ENCODE measurements around the gene GARS1. TPM values are rescaled to one million over a fixed set of nuclear protein-coding genes. Genes with fewer than 3 reads are reported as not detected.
A peak's percentile ranks its signal among the peaks of the same experiment; 100 is the strongest.
"Not testable (repeated sequence)": the region's sequence is repeated elsewhere in the genome, so short reads cannot be mapped to it uniquely, and the experiment has no call there.

GARS1 gene
- total RNA-seq, 1 experiment from 2014 or later = 296 TPM

DNA sequence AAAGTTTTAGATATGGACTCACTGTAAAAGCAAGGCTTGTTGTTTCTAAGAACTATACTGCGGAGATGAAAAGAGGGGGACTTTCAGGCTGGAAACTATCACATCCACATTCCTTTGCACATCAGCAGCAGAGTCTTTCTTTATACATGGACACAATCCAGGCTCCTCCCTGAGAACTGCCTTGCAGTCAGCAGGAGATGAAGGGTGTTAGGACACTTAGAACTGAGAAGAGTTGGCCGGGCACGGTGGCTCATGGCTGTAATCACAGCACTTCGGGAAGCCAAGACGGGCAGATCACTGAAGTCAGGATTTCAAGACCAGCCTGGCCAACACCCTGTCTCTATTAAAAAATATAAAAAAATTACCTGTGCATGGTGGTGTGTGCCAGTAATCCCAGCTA lies 9.7 kb upstream of the GARS1 start:
- H3K9me2 ChIP-seq (replicated peaks; ENCODE audit: insufficient read depth, low read length) = no peaks in the 10 kb centered on the region
- peaks cover 31% of the 10 kb centered on the region for H3K79me2 ChIP-seq (ENCODE audit: low read length)
- H3K4me2 ChIP-seq (ENCODE audit: low read depth, low read length, poor library complexity, severe bottlenecking) = no peak overlapping the region
- H2AFZ ChIP-seq (ENCODE audit: low read length) = no peak overlapping the region
- no peaks in the 10 kb centered on the region for H3K9me3 ChIP-seq (ENCODE audit: low read length)
- H3K9ac ChIP-seq (ENCODE audit: low read length) = no peak overlapping the region
- no peaks in the 10 kb centered on the region for H4K20me1 ChIP-seq (ENCODE audit: insufficient read depth, low read depth, low read length)
- no peak overlapping the region for H3K27ac ChIP-seq (ENCODE audit: low read length)
- no peaks in the 10 kb centered on the region for H3K4me1 ChIP-seq (ENCODE audit: low read length)
- no peak overlapping the region for H3K4me3 ChIP-seq (ENCODE audit: low read length)
- DNase-seq = no peak
- H3K36me3 ChIP-seq (ENCODE audit: insufficient read depth, low read length) = peaks cover 38% of the 10 kb centered on the region
- no peaks in the 10 kb centered on the region for H3K27me3 ChIP-seq (ENCODE audit: low read length)

GRCh38 chr7:30585675-30586074 lies 9.0 kb upstream of the GARS1 start:
- Histone ChIP-seq H3K9ac (ENCODE audit: low read length) (no peak overlapping the region), H4K20me1 (ENCODE audit: insufficient read depth, low read depth, low read length) (no peaks in the 10 kb centered on the region), H3K4me2 (ENCODE audit: low read depth, low read length, poor library complexity, severe bottlenecking) (no peak overlapping the region), H3K27me3 (ENCODE audit: low read length) (no peaks in the 10 kb centered on the region), H3K9me2 (replicated peaks; ENCODE audit: insufficient read depth, low read length) (no peaks in the 10 kb centered on the region), H3K4me3 (ENCODE audit: low read length) (no peak overlapping the region), H3K9me3 (ENCODE audit: low read length) (no peaks in the 10 kb centered on the region), H2AFZ (ENCODE audit: low read length) (no peak overlapping the region), H3K36me3 (ENCODE audit: insufficient read depth, low read length) (peaks cover 36% of the 10 kb centered on the region), H3K4me1 (ENCODE audit: low read length) (no peaks in the 10 kb centered on the region), H3K27ac (ENCODE audit: low read length) (no peak overlapping the region), H3K79me2 (ENCODE audit: low read length) (peaks cover 36% of the 10 kb centered on the region)
- no peak for DNase-seq

GRCh38 chr7:30587547-30587946 lies 7.1 kb upstream of the GARS1 start:
- H3K4me3 ChIP-seq (ENCODE audit: low read length); H2AFZ ChIP-seq (ENCODE audit: low read length); H3K9me3 ChIP-seq (ENCODE audit: low read length); H3K9me2 ChIP-seq (replicated peaks; ENCODE audit: insufficient read depth, low read length); H3K27ac ChIP-seq (ENCODE audit: low read length); H3K27me3 ChIP-seq (ENCODE audit: low read length); H3K4me2 ChIP-seq (ENCODE audit: low read depth, low read length, poor library complexity, severe bottlenecking); H3K4me1 ChIP-seq (ENCODE audit: low read length); H4K20me1 ChIP-seq (ENCODE audit: insufficient read depth, low read depth, low read length); H3K9ac ChIP-seq (ENCODE audit: low read length); DNase-seq: not testable (repeated sequence)
- Histone ChIP-seq H3K36me3 (ENCODE audit: insufficient read depth, low read length) (peaks cover 22% of the 10 kb centered on the region), H3K79me2 (ENCODE audit: low read length) (peaks cover 54% of the 10 kb centered on the region)

GRCh38 chr7:30589111-30589510 lies 5.6 kb upstream of the GARS1 start:
- H3K79me2 ChIP-seq (ENCODE audit: low read length) = peaks cover 67% of the 10 kb centered on the region
- H3K4me3 ChIP-seq (ENCODE audit: low read length) = no peak overlapping the region
- peaks cover 9% of the 10 kb centered on the region for H3K36me3 ChIP-seq (ENCODE audit: insufficient read depth, low read length)
- no peaks in the 10 kb centered on the region for H3K9me2 ChIP-seq (replicated peaks; ENCODE audit: insufficient read depth, low read length)
- no peak for DNase-seq
- H3K4me2 ChIP-seq (ENCODE audit: low read depth, low read length, poor library complexity, severe bottlenecking) = no peak overlapping the region
- H3K9me3 ChIP-seq (ENCODE audit: low read length) = no peaks in the 10 kb centered on the region
- no peak overlapping the region for H3K27ac ChIP-seq (ENCODE audit: low read length)
- no peak overlapping the region for H2AFZ ChIP-seq (ENCODE audit: low read length)
- H3K27me3 ChIP-seq (ENCODE audit: low read length) = no peaks in the 10 kb centered on the region
- H3K4me1 ChIP-seq (ENCODE audit: low read length) = peaks cover 7% of the 10 kb centered on the region
- H3K9ac ChIP-seq (ENCODE audit: low read length) = no peak overlapping the region
- H4K20me1 ChIP-seq (ENCODE audit: insufficient read depth, low read depth, low read length) = no peaks in the 10 kb centered on the region

DNA sequence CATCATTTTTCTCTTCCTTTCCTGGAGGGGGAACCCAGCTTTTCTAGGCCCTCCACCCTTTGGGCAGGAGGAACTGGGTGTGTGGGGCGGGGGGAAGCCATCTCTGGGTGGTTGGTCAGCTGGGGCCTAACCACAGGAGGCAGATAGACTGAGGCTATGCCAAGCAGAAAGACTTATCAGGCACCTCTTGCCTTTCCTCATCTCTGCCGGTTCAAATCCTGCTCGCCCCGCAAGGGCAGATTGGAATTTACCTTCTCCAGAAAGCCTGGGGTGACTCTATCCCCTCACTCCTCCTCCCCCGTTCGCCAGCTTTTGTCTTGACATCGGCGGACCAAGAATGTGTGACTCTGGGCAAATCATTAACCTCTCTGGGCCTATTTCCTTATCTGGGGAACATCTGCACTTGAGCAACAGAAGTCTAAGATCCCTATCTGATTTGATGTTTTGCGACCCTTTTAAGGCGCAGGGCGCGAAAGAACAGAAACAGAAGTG lies 584 bp upstream of the GARS1 start:
- Histone ChIP-seq H3K4me1 (ENCODE audit: low read length) (peaks cover 21% of the 10 kb centered on the region), H3K4me3 (ENCODE audit: low read length) (peak overlapping the region; percentile 89), H3K36me3 (ENCODE audit: insufficient read depth, low read length) (peaks cover 21% of the 10 kb centered on the region), H3K27ac (ENCODE audit: low read length) (peak overlapping the region; percentile 91), H4K20me1 (ENCODE audit: insufficient read depth, low read depth, low read length) (peaks cover 13% of the 10 kb centered on the region), H3K79me2 (ENCODE audit: low read length) (peaks cover 92% of the 10 kb centered on the region), H2AFZ (ENCODE audit: low read length) (peak overlapping the region; percentile 13), H3K9me3 (ENCODE audit: low read length) (no peaks in the 10 kb centered on the region), H3K4me2 (ENCODE audit: low read depth, low read length, poor library complexity, severe bottlenecking) (peak overlapping the region; percentile 92), H3K9ac (ENCODE audit: low read length) (peak overlapping the region; percentile 97), H3K27me3 (ENCODE audit: low read length) (no peaks in the 10 kb centered on the region), H3K9me2 (replicated peaks; ENCODE audit: insufficient read depth, low read length) (no peaks in the 10 kb centered on the region)
- DNase-seq = peak; percentile 73

GRCh38 chr7:30595436-30596013 lies 847 bp downstream of the GARS1 start:
- H3K4me3 ChIP-seq (ENCODE audit: low read length) = peak overlapping the region; percentile 89
- peak overlapping the region; percentile 91 for H3K27ac ChIP-seq (ENCODE audit: low read length)
- H3K4me1 ChIP-seq (ENCODE audit: low read length) = peaks cover 21% of the 10 kb centered on the region
- H3K79me2 ChIP-seq (ENCODE audit: low read length) = peaks cover 90% of the 10 kb centered on the region
- no peaks in the 10 kb centered on the region for H3K9me3 ChIP-seq (ENCODE audit: low read length)
- peak overlapping the region; percentile 97 for H3K9ac ChIP-seq (ENCODE audit: low read length)
- peaks cover 32% of the 10 kb centered on the region for H3K36me3 ChIP-seq (ENCODE audit: insufficient read depth, low read length)
- H4K20me1 ChIP-seq (ENCODE audit: insufficient read depth, low read depth, low read length) = peaks cover 13% of the 10 kb centered on the region
- H3K27me3 ChIP-seq (ENCODE audit: low read length) = no peaks in the 10 kb centered on the region
- H3K4me2 ChIP-seq (ENCODE audit: low read depth, low read length, poor library complexity, severe bottlenecking) = peak overlapping the region; percentile 92
- H2AFZ ChIP-seq (ENCODE audit: low read length) = no peak overlapping the region
- no peak for DNase-seq
- no peaks in the 10 kb centered on the region for H3K9me2 ChIP-seq (replicated peaks; ENCODE audit: insufficient read depth, low read length)

- Histone ChIP-seq H3K4me2 (ENCODE audit: low read depth, low read length, poor library complexity, severe bottlenecking) (peak overlapping the region; percentile 92), H4K20me1 (ENCODE audit: insufficient read depth, low read depth, low read length) (peaks cover 13% of the 10 kb centered on the region), H3K79me2 (ENCODE audit: low read length) (peaks cover 89% of the 10 kb centered on the region), H2AFZ (ENCODE audit: low read length) (no peak overlapping the region), H3K36me3 (ENCODE audit: insufficient read depth, low read length) (peaks cover 37% of the 10 kb centered on the region), H3K9me2 (replicated peaks; ENCODE audit: insufficient read depth, low read length) (no peaks in the 10 kb centered on the region), H3K27ac (ENCODE audit: low read length) (peak overlapping the region; percentile 91), H3K9ac (ENCODE audit: low read length) (peak overlapping the region; percentile 97), H3K4me3 (ENCODE audit: low read length) (peak overlapping the region; percentile 89), H3K4me1 (ENCODE audit: low read length) (peaks cover 21% of the 10 kb centered on the region), H3K9me3 (ENCODE audit: low read length) (no peaks in the 10 kb centered on the region), H3K27me3 (ENCODE audit: low read length) (no peaks in the 10 kb centered on the region)
- DNase-seq = peak; percentile 68
These were observed 1.4 kb downstream of the GARS1 start for GRCh38 chr7:30596014-30596641.

GRCh38 chr7:30596721-30597120 lies 2.0 kb downstream of the GARS1 start:
- H3K36me3 ChIP-seq (ENCODE audit: insufficient read depth, low read length) = peaks cover 41% of the 10 kb centered on the region
- H3K4me1 ChIP-seq (ENCODE audit: low read length) = peaks cover 21% of the 10 kb centered on the region

More at GRCh38 chr7:30596721-30597120, 2.0 kb downstream of the GARS1 start:
- no peak for DNase-seq
- H3K4me2 ChIP-seq (ENCODE audit: low read depth, low read length, poor library complexity, severe bottlenecking) = peak overlapping the region; percentile 92
- no peaks in the 10 kb centered on the region for H3K9me3 ChIP-seq (ENCODE audit: low read length)
- H3K4me3 ChIP-seq (ENCODE audit: low read length) = peak overlapping the region; percentile 89
- peak overlapping the region; percentile 97 for H3K9ac ChIP-seq (ENCODE audit: low read length)
- no peak overlapping the region for H2AFZ ChIP-seq (ENCODE audit: low read length)
- no peaks in the 10 kb centered on the region for H3K27me3 ChIP-seq (ENCODE audit: low read length)
- peaks cover 13% of the 10 kb centered on the region for H4K20me1 ChIP-seq (ENCODE audit: insufficient read depth, low read depth, low read length)
- H3K27ac ChIP-seq (ENCODE audit: low read length) = peak overlapping the region; percentile 91
- peaks cover 89% of the 10 kb centered on the region for H3K79me2 ChIP-seq (ENCODE audit: low read length)
- H3K9me2 ChIP-seq (replicated peaks; ENCODE audit: insufficient read depth, low read length) = no peaks in the 10 kb centered on the region
